ENCODE measurements around the gene CNTNAP2. TPM values are rescaled to one million over a fixed set of nuclear protein-coding genes. Genes with fewer than 3 reads are reported as not detected.

The CNTNAP2 gene
- total and polyA plus RNA-seq, 9 donors, result 0.24 to 7.0 (median 1.5) TPM

GRCh38 chr7:147497246-147497645 lies 1380.6 kb downstream of the CNTNAP2 start:
- intact Hi-C loops (cut with DNase I), result no loop called here
- H3K4me3 ChIP-seq, result no peak overlapping the region
- no peak overlapping the region for H3K27ac ChIP-seq
- H3K27me3 ChIP-seq, result no peaks in the 10 kb centered on the region
- no peak for DNase-seq
- H3K4me1 ChIP-seq (ENCODE audit: insufficient read depth), result no peaks in the 10 kb centered on the region
- no peak for TF ChIP-seq POLR2A (IDR thresholded peaks at IDR 0.05)
- TF ChIP-seq CTCF (IDR thresholded peaks at IDR 0.05), result no peak
- no peak for TF ChIP-seq EP300 (IDR thresholded peaks at IDR 0.05)
- WGBS, 3 donors, result 0 to 94% (median 32%) methylated on average over 1 of the region's 1 CpG
- H3K9me3 ChIP-seq, result no peaks in the 10 kb centered on the region
- H3K36me3 ChIP-seq, result no peaks in the 10 kb centered on the region

DNA sequence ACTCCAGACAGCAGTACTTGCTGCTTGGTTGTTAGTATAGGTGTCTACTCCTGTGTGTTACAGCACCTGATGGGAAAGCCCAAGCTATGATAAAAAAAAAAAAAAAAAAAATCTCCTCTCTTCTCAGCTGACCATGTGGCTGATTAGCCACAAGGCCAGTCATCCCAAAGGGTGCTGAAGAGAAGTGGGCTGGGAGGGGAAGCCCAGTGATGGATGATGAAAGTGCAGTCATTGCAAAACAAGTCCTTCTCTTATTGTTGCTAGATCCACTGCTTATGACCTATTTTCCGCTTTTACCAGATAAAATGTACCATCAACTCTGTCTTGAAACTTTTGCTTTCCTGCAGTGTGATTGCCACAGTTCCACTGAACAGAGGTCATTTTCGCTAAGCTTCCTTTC lies 1381.5 kb downstream of the CNTNAP2 start:
- TF ChIP-seq CTCF (IDR thresholded peaks at IDR 0.05) (no peak), EP300 (IDR thresholded peaks at IDR 0.05) (no peak), POLR2A (IDR thresholded peaks at IDR 0.05) (no peak)
- Histone ChIP-seq H3K36me3 (no peaks in the 10 kb centered on the region), H3K4me1 (ENCODE audit: insufficient read depth) (no peaks in the 10 kb centered on the region), H3K4me3 (no peak overlapping the region), H3K27me3 (no peaks in the 10 kb centered on the region), H3K9me3 (no peaks in the 10 kb centered on the region), H3K27ac (no peak overlapping the region)
- 94 to 96% (median 95%) methylated on average over 2 of the region's 2 CpGs for WGBS, 3 donors
- intact Hi-C loops (cut with DNase I), result no loop called here
- DNase-seq, result no peak

DNA sequence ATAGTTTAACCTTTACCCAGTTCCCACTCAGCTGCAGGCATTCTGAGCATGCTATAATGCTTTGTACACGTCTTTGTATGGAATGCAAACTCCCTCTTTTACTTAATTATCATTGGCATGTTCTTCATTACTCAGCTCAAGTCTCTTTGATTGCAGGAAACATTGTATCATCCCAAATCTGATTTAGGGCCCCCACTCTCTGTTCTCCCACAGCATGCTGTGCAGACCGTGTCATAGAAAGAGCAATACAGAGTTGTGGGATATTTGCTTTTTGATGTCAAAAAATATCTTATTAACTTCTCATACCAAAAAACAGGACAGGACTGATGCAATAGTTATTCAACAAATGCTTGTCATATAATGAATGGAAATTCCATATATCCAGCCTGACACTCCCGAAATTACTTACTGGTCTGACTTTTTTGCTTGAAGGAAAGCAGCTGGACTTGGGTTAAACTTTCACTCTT lies 1392.5 kb downstream of the CNTNAP2 start:
- Histone ChIP-seq H3K9me3 (no peaks in the 10 kb centered on the region), H3K4me3 (no peak overlapping the region), H3K4me1 (ENCODE audit: insufficient read depth) (no peaks in the 10 kb centered on the region), H3K27ac (no peak overlapping the region), H3K36me3 (no peaks in the 10 kb centered on the region), H3K27me3 (no peaks in the 10 kb centered on the region)
- 32 to 39% (median 33%) methylated on average over 3 of the region's 3 CpGs for WGBS, 3 donors
- TF ChIP-seq CTCF (IDR thresholded peaks at IDR 0.05) (no peak), EP300 (IDR thresholded peaks at IDR 0.05) (no peak), POLR2A (IDR thresholded peaks at IDR 0.05) (no peak)
- intact Hi-C loops (cut with DNase I), result no loop called here
- no peak for DNase-seq

DNA sequence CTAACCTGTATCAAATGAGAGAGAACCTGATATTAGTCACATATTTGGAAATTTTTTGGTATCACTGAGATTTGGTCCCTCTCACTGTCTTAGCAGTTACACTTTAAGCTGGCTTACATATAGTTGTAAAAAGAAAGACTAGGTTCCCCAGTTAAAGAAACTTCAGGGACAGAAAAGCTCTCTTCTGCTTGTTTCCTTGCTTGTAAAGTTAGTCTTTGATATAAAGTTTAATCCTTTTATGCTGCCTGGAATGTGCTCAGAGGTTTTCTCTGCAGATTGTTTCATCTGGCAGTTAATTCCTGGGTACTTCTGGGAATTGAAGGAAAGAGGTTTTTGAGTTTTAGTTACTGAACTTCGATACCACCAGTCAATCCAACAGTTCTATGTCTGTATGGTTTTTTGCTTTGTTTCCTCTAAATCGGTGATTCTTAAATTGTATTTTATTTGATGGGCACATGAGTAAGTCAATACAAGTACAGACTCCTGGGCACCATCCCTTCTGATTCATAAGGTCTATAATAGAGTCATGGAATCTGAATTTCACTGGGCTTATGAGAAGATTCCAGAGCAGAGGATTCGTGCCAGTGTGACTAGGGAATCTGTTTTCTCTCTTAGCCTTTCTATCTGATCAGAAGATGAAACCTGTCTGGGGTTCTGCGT lies 1393.1 kb downstream of the CNTNAP2 start:
- H3K4me1 ChIP-seq (ENCODE audit: insufficient read depth), result no peaks in the 10 kb centered on the region
- no peaks in the 10 kb centered on the region for H3K9me3 ChIP-seq
- no peak for TF ChIP-seq POLR2A (IDR thresholded peaks at IDR 0.05)
- 84 to 90% (median 88%) methylated on average over 4 of the region's 4 CpGs for WGBS, 3 donors
- H3K27me3 ChIP-seq, result no peaks in the 10 kb centered on the region
- intact Hi-C loops (cut with DNase I), result no loop called here
- H3K36me3 ChIP-seq, result no peaks in the 10 kb centered on the region
- no peak overlapping the region for H3K4me3 ChIP-seq
- DNase-seq, result no peak
- H3K27ac ChIP-seq, result no peak overlapping the region

GRCh38 chr7:147510201-147510542 lies 1393.6 kb downstream of the CNTNAP2 start:
- Histone ChIP-seq H3K9me3 (no peaks in the 10 kb centered on the region), H3K4me1 (ENCODE audit: insufficient read depth) (no peaks in the 10 kb centered on the region), H3K27ac (no peak overlapping the region), H3K27me3 (no peaks in the 10 kb centered on the region), H3K4me3 (no peak overlapping the region), H3K36me3 (no peaks in the 10 kb centered on the region)
- intact Hi-C loops (cut with DNase I), result no loop called here
- TF ChIP-seq EP300 (IDR thresholded peaks at IDR 0.05), result no peak
- no peak for TF ChIP-seq CTCF (IDR thresholded peaks at IDR 0.05)
- no peak for TF ChIP-seq POLR2A (IDR thresholded peaks at IDR 0.05)
- DNase-seq, result no peak
